H1 (cell line): ENCODE data around the gene C15orf39. TPM values are rescaled to one million over a fixed set of nuclear protein-coding genes. Genes with fewer than 3 reads are reported as not detected.

ENCODE experiments used
- CTBP2 ChIP-seq: IDR thresholded peaks from 2 replicates; pipeline ENCODE4 v1.7.0; 2011; ENCODE audit warnings: borderline replicate concordance, mild to moderate bottlenecking, moderate library complexity, mixed read lengths, low read length; ENCODE audit not compliant: insufficient read depth, insufficient read length
- RFX5 ChIP-seq: IDR thresholded peaks from 2 replicates; pipeline ENCODE4 v1.6.1; 2011; ENCODE audit warnings: low read depth, low read length, improper control_type of control experiment, borderline replicate concordance
- SRF ChIP-seq: IDR thresholded peaks from 2 replicates; pipeline ENCODE4 v1.6.1; 2011; ENCODE audit warnings: mild to moderate bottlenecking, low read depth, low read length, moderate library complexity
- polyA plus RNA-seq, 7 experiments: library from polyadenylated mRNA; depleted of rRNA in 3 of 7; stranded (reverse) in 5 of 7; unstranded in 2 of 7; fragments of >200 nt in 5 of 7; fragments of 200-250 nt in 2 of 7; gene quantifications; 1 replicate in 5 of 7; 2 replicates in 1 of 7; 4 replicates in 1 of 7; pipeline versions ENCODE4 v1.2.1 to v1.2.3, GENCODE V29; 2011 to 2013; ENCODE audit warnings: missing spikeins in 2 of 7, mixed read lengths in 2 of 7
- total RNA-seq: library from RNA; stranded (reverse); fragmentation: NEBNext Ultra II Directional; extraction: Animal tissue kit (Norgen Biotek cat#: 25700); gene quantifications from 2 replicates; pipeline ENCODE4 v1.2.1, GENCODE V29; 2021

The C15orf39 gene
- total and polyA plus RNA-seq, 2 of the 8 experiments (the other 6 are each of a cell fraction or from before 2014, with no cell fraction given) = 13.8 to 38.5 TPM

DNA sequence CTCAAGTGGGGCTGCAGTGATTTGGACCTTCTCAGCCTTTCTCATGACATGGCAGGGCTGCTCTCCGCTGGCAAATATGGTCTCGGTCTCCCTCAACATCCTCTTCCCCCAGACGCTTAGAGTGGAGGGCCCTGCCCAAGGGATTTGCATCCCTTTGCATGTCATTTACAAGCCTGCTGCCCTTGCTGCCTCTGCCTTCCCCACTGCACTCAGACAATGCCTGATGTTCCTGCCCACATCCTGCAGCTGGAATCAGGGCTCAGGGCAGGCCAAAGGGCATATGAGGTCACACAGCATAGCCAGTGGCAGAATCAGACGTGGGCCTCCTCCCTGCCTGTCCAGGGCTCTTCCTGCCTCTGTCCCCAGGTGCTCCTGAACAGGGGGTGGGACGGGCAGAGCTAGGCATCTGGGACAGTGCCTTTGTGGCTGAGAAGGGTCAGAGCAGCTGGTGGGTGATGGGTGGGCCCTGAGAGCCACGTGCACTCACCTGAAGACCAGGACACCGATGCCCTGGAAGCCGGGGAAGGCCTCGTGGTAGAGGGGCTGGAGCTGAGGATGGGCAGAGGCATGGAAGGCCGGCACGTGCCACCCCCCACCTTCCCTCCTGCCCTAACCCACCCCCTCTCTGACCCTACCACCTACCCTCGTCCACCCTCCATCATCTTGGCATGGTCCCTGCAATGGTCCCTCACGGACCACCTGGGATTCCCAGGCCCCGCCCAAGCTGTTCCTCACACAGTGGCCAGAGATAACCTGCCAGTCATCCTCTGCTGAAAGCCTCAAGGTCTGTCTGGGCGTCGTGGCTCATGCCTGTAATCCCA lies 29.1 kb downstream of the C15orf39 start (continued):
- no peak for TF ChIP-seq RFX5
- no peak for TF ChIP-seq SRF
- TF ChIP-seq CTBP2 = no peak
